GM21723 (cell line): Measurements from ENCODE around the gene SEC24A.
"Not testable (repeated sequence)": the region's sequence is repeated elsewhere in the genome, so short reads cannot be mapped to it uniquely, and the experiment has no call there.

Source experiments
- ATAC-seq: cut with Tn5 transposase; IDR thresholded peaks from one replicate; pipeline ENCODE4 v1.9.1; 2021; ENCODE audit warnings: mild to moderate bottlenecking, moderate library complexity; ENCODE audit not compliant: unreplicated experiment

The SEC24A gene

GRCh38 chr5:134649163-134649835 is 714 bp downstream of the SEC24A start:
- ATAC-seq = peak; percentile 11

GRCh38 chr5:134650660-134651059 is 2.1 kb downstream of the SEC24A start:
- ATAC-seq = not testable (repeated sequence)

- ATAC-seq = no peak
Observed at GRCh38 chr5:134651531-134651930, 2.9 kb downstream of the SEC24A start.

GRCh38 chr5:134656690-134657089 is 8.1 kb downstream of the SEC24A start:
- ATAC-seq = no peak

GRCh38 chr5:134659456-134659855 is 10.9 kb downstream of the SEC24A start:
- ATAC-seq = no peak

- no peak for ATAC-seq
Observed at GRCh38 chr5:134659922-134660321, 11.3 kb downstream of the SEC24A start.

- no peak for ATAC-seq
Observed at GRCh38 chr5:134662971-134663370, 14.4 kb downstream of the SEC24A start.

- no peak for ATAC-seq
Observed at GRCh38 chr5:134664448-134664847, 15.9 kb downstream of the SEC24A start.

GRCh38 chr5:134673546-134673945 is 25.0 kb downstream of the SEC24A start:
- ATAC-seq = not testable (repeated sequence)

- ATAC-seq = not testable (repeated sequence)
Observed at GRCh38 chr5:134677357-134677756, 28.8 kb downstream of the SEC24A start.

GRCh38 chr5:134690144-134690543 is 41.6 kb downstream of the SEC24A start:
- not testable (repeated sequence) for ATAC-seq

- ATAC-seq = no peak
Observed at GRCh38 chr5:134692722-134693121, 44.1 kb downstream of the SEC24A start.

GRCh38 chr5:134708301-134708700 is 59.7 kb downstream of the SEC24A start:
- no peak for ATAC-seq

- ATAC-seq = no peak
Observed at GRCh38 chr5:134714120-134714519, 65.5 kb downstream of the SEC24A start.

GRCh38 chr5:134714541-134714940 is 66.0 kb downstream of the SEC24A start:
- no peak for ATAC-seq

- not testable (repeated sequence) for ATAC-seq
Observed at GRCh38 chr5:134715466-134715865, 66.9 kb downstream of the SEC24A start.

- ATAC-seq = no peak
Observed at GRCh38 chr5:134724872-134725271, 76.3 kb downstream of the SEC24A start.

GRCh38 chr5:134732819-134733218 is 84.2 kb downstream of the SEC24A start:
- ATAC-seq = no peak

- ATAC-seq = no peak
Observed at GRCh38 chr5:134735243-134735642, 86.7 kb downstream of the SEC24A start.

- ATAC-seq = no peak
Observed at GRCh38 chr5:134736173-134736812, 87.7 kb downstream of the SEC24A start.

- ATAC-seq = peak; percentile 96
Observed at GRCh38 chr5:134738133-134738962, 89.8 kb downstream of the SEC24A start, which contains the start of gene CAMLG. Gene CAMLG, plus strand, starts transcription at chr5:134738548. Its CDS starts 73 bp downstream, at chr5:134738621.
